ENCODE measurements around the gene GAMT. TPM values are rescaled to one million over a fixed set of nuclear protein-coding genes. Genes with fewer than 3 reads are reported as not detected.

The GAMT gene
- total and polyA plus RNA-seq, 5 experiments from 2014 or later: 14.0 to 33.6 (median 29.4) TPM

DNA sequence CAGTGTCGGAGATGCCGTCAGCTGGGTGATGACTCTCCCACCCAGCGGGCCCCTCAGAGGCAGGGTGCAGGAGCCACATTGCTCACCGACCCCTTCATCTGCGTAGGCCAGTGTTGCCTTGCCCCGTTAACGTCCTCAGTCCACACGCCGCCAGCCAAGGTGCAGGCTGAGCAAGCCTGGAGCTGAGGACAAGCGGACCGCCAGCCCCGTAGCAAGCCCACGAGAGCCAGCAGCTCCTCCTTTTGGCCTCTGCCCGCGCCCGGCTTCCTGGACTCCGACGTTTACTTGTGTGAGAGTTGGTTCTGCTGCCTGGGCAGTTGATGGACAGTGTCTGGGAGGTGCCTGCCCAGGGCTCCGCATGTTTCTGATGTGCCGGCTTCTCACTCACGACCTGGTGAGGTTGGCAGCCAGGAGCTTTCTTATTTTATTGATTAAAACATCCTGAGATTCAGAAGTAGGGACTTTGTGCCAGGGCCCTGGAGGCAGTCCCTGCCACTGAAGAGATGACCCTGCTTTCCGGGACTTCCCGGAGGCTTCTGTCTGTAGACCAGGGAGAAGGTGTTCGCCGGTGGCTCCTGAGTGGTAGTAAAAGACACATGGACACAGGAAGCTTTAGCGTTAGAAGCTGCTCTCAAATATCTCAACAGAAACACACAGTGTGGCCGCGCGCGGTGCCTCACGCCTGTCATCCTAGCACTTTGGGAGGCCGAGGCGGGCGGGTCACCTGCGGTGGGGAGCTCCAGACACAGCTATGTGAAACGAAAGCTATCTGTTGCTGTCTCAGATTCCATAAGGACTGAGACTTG, 11.9 kb upstream of the GAMT start:
- H3K27ac Mint-ChIP-seq: peak overlapping the region in 9 of 10 donors; percentile 9 to 68 (median 53)
- DNase-seq (no peak), ATAC-seq (no peak)
- H3K9me3 Mint-ChIP-seq: no peaks in the 10 kb centered on the region
- peaks cover 42 to 89% (median 83%) of the 10 kb centered on the region in 4 donors for H3K4me1 Mint-ChIP-seq
- no peaks in the 10 kb centered on the region for H3K27me3 Mint-ChIP-seq
- peak overlapping the region in 8 of 10 donors; percentile 9 to 52 (median 30) for H3K4me3 Mint-ChIP-seq
- peaks cover 0 to 62% (median 2%) of the 10 kb centered on the region in 3 donors for H3K36me3 Mint-ChIP-seq
- POLR2A ChIA-PET: interaction anchor here (0.8 to 1.6 kb wide), 4 partner anchors 20 to 533 kb away, joined by 3 to 4 read pairs (median 3); partner anchors contain the start of gene CIRBP

DNA sequence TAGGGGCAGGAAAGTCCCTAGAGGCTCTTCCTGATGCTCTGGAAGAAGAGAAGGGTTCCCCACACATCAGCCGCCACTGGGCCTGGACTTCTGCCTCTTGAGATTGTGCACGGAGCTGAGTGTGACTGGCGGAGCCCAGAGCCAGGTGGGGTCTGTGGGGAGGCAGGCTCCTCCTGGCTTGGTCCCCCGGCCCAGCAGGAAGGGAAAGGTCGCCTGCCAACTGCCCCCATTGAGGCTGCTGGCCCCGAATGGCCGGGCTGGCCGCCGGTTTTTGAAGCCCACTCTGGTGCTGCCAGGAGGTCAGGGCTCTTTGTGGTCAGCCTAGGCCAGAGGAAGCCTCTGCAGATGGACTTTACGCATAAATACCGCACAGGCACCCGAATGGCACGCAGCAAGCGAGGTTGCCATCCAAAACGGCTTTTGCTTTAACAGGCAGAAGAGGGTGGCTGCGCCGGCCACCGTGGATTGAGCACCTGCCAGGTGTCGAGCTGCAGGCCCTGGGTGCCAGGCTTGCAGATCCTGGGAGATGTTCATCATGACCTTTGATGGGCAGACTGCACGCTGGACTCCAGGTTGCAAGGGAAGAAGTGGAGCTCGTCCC, 11.1 kb upstream of the GAMT start:
- Mint-ChIP-seq H3K4me3 (peak overlapping the region in 7 of 10 donors; percentile 72 to 97 (median 90)), H3K9me3 (no peaks in the 10 kb centered on the region), H3K4me1 (peaks cover 40 to 83% (median 79%) of the 10 kb centered on the region in 4 donors), H3K36me3 (peaks cover 0 to 54% (median 2%) of the 10 kb centered on the region in 3 donors), H3K27me3 (no peaks in the 10 kb centered on the region), H3K27ac (peak overlapping the region in 7 of 10 donors; percentile 70 to 98 (median 91))
- POLR2A ChIA-PET: interaction anchor here (0.8 to 1.6 kb wide), 5 partner anchors 21 to 534 kb away, joined by 3 to 4 read pairs (median 3); partner anchors contain the start of genes CIRBP and FAM174C
- DNase-seq: no peak
- ATAC-seq: no peak

DNA sequence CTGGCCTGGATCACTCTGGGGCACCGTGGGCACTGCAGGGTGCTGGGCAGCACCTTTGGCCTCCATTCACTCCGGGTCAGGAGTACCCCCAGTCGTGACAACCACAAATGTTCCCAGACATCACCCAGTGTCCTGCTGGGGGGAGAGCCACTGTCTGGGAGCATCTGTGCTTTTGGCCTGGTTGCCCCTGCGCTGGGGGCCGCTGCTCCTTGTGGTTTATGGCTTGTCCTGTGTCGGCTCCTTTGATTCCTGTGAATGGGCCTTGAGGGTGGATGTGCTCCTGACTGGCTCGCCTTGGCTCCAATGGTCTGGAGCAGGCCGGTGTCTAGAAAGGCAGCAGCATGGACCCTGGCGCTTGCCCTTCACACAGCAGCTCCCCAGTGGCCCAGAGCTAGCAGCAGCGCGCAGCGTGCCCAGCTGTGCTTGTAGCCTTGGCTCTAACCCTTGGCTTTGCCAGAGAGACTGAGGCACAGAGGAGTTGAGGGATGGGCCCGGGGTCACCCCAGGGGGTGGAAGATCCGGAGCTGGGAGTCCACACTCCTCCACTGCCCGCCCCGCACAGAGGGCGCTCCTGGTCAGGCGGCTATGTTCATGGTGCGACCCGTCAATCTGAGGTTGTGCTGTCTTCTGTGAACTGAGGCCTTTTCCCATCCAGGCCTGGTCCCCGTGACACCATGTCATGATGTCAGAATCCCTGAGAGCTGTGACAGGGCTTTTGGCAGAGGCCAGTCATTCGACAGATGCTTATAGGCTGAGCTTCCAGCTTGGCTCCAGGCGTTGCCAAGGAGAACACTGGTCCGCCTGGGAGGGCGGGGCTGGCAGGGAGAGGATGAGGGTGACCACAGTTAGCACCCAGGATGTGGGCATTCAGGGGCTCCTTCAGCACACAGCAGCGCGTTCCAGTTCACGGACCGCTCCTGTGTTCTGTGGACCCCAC, 10.2 kb upstream of the GAMT start:
- peak overlapping the region; percentile 76 to 98 (median 90) for H3K27ac Mint-ChIP-seq
- H3K36me3 Mint-ChIP-seq: peaks cover 0 to 51% (median 2%) of the 10 kb centered on the region in 3 donors
- peaks cover 39 to 77% (median 75%) of the 10 kb centered on the region in 4 donors for H3K4me1 Mint-ChIP-seq
- H3K4me3 Mint-ChIP-seq: peak overlapping the region; percentile 74 to 97 (median 93)
- POLR2A ChIA-PET: interaction anchor here (1.4 to 1.6 kb wide), 2 partner anchors 22 to 136 kb away, joined by 3 read pairs; partner anchors contain the start of gene FAM174C
- H3K9me3 Mint-ChIP-seq: no peaks in the 10 kb centered on the region
- ATAC-seq: no peak
- peak in 6 of 10 donors; percentile 15 to 50 (median 42) for DNase-seq
- H3K27me3 Mint-ChIP-seq: no peaks in the 10 kb centered on the region

- Mint-ChIP-seq H3K27ac (peak overlapping the region; percentile 60 to 98 (median 90)), H3K4me1 (peaks cover 36 to 73% (median 71%) of the 10 kb centered on the region in 4 donors), H3K9me3 (no peaks in the 10 kb centered on the region), H3K36me3 (peaks cover 0 to 46% (median 1%) of the 10 kb centered on the region in 3 donors), H3K4me3 (peak overlapping the region; percentile 74 to 97 (median 93)), H3K27me3 (no peaks in the 10 kb centered on the region)
- DNase-seq (no peak), ATAC-seq (no peak)
- POLR2A ChIA-PET: interaction anchor here (1.4 kb wide), 1 partner anchor 136 kb away, joined by 3 read pairs; the partner anchor contains the start of gene FAM174C
Measured at GRCh38 chr19:1410789-1411188, 9.4 kb upstream of the GAMT start.

- no peak for DNase-seq
- peak overlapping the region; percentile 74 to 97 (median 93) for H3K4me3 Mint-ChIP-seq
- no peaks in the 10 kb centered on the region for H3K27me3 Mint-ChIP-seq
- H3K27ac Mint-ChIP-seq: peak overlapping the region; percentile 60 to 98 (median 90)
- POLR2A ChIA-PET: interaction anchor here (0.5 to 2.5 kb wide), 9 partner anchors 8 to 141 kb away, joined by 3 to 16 read pairs (median 4); partner anchors contain the start of genes CIRBP, FAM174C and REEP6
- H3K36me3 Mint-ChIP-seq: peaks cover 0 to 42% (median 0%) of the 10 kb centered on the region in 3 donors
- H3K4me1 Mint-ChIP-seq: peaks cover 34 to 68% (median 67%) of the 10 kb centered on the region in 4 donors
- ATAC-seq: no peak
- no peaks in the 10 kb centered on the region for H3K9me3 Mint-ChIP-seq
Measured at GRCh38 chr19:1410136-1410786, 8.9 kb upstream of the GAMT start.

DNA sequence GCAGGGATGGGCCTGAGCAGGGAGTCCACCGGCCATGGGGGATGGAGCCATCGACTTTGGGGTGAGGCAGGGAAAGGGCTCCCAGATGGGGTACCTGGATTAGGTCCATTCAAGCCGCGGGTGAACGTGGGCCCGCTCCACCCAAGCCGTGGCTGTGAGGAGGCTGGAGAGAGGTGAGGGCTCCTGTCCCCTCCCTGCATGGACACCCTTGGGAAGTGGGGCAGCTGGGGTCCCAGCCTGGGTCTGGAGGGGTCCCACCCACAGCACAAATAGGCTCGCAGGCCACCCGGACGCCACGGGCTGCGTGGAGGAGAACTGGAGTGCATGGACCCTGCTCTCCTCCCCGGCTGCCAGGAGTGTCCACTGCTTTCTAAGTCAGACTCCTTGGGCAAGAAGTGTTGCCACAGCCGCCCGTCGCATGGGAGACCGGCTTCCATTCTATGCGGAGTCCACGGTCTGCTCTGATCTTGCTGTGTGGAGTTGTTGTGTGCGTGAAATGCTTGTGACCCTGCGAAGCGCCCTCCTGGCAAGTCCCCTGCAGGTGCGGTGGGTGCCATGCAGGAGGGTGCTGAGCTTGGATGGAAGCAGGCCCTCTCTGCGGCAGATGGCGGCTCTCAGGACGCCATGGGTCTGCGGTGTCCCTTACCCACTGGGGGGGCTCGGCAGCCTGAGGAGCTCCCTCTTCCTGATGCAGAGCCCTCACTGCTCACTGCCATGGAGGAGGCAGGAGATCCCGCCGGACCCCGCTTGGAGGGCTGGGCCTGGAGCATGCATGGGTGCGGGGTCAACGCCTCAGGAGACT, 8.1 kb upstream of the GAMT start:
- ATAC-seq: no peak
- POLR2A ChIA-PET: interaction anchor here (0.5 to 2.5 kb wide), 13 partner anchors 9 to 140 kb away, joined by 3 to 16 read pairs (median 3); partner anchors contain the start of genes CIRBP, FAM174C and REEP6

GRCh38 chr19:1408300-1409203, 7.2 kb upstream of the GAMT start:
- DNase-seq (peak; percentile 39 to 77 (median 59)), ATAC-seq (peak; percentile 29 to 43)
- Mint-ChIP-seq H3K4me3 (peak overlapping the region; percentile 89 to 97 (median 93)), H3K27me3 (peaks cover 0 to 1% (median 0%) of the 10 kb centered on the region in 5 donors), H3K36me3 (peaks cover 0 to 32% (median 0%) of the 10 kb centered on the region in 3 donors), H3K27ac (peak overlapping the region; percentile 91 to 98 (median 95)), H3K4me1 (peaks cover 30 to 59% (median 52%) of the 10 kb centered on the region in 4 donors), H3K9me3 (no peaks in the 10 kb centered on the region)
- POLR2A ChIA-PET: interaction anchor here (0.5 to 2.5 kb wide), 11 partner anchors 10 to 1209 kb away, joined by 3 to 16 read pairs (median 3); partner anchors contain the start of genes CIRBP and FAM174C

More for the DNA sequence above, 8.1 kb upstream of the GAMT start:
- Mint-ChIP-seq H3K36me3 (peaks cover 0 to 36% (median 0%) of the 10 kb centered on the region in 3 donors), H3K27ac (peak overlapping the region; percentile 91 to 98 (median 95)), H3K27me3 (no peaks in the 10 kb centered on the region), H3K4me3 (peak overlapping the region; percentile 89 to 97 (median 93)), H3K9me3 (no peaks in the 10 kb centered on the region), H3K4me1 (peaks cover 30 to 62% (median 60%) of the 10 kb centered on the region in 4 donors)
- no peak for DNase-seq

GRCh38 chr19:1407528-1408299, 6.4 kb upstream of the GAMT start, which contains the start of gene DAZAP1:
DAZAP1 (plus strand) TSS chr19:1407586; CDS start chr19:1407774, 188 bp downstream.
- peaks cover 0 to 24% (median 0%) of the 10 kb centered on the region in 3 donors for H3K36me3 Mint-ChIP-seq
- peaks cover 0 to 6% (median 0%) of the 10 kb centered on the region in 5 donors for H3K27me3 Mint-ChIP-seq
- ATAC-seq (peak; percentile 3 to 36), DNase-seq (peak; percentile 31 to 72 (median 49))
- peak within 1 kb of the TSS; percentile 76 to 97 (median 91) for H3K4me3 Mint-ChIP-seq
- H3K4me1 Mint-ChIP-seq: peaks cover 32 to 55% (median 48%) of the 10 kb centered on the region in 4 donors
- peak within 1 kb of the TSS in 9 of 10 donors; percentile 79 to 97 (median 90) for H3K27ac Mint-ChIP-seq
- H3K9me3 Mint-ChIP-seq: no peaks in the 10 kb centered on the region
- POLR2A ChIA-PET: interaction anchor here (1.3 to 2.5 kb wide), 3 partner anchors 25 to 138 kb away, joined by 3 to 16 read pairs (median 6); partner anchors contain the start of gene CIRBP

Measured in naive thymus-derived CD8-positive, alpha-beta T cell (primary cell).